ENCODE data around the gene NINJ1.

The NINJ1 gene

DNA sequence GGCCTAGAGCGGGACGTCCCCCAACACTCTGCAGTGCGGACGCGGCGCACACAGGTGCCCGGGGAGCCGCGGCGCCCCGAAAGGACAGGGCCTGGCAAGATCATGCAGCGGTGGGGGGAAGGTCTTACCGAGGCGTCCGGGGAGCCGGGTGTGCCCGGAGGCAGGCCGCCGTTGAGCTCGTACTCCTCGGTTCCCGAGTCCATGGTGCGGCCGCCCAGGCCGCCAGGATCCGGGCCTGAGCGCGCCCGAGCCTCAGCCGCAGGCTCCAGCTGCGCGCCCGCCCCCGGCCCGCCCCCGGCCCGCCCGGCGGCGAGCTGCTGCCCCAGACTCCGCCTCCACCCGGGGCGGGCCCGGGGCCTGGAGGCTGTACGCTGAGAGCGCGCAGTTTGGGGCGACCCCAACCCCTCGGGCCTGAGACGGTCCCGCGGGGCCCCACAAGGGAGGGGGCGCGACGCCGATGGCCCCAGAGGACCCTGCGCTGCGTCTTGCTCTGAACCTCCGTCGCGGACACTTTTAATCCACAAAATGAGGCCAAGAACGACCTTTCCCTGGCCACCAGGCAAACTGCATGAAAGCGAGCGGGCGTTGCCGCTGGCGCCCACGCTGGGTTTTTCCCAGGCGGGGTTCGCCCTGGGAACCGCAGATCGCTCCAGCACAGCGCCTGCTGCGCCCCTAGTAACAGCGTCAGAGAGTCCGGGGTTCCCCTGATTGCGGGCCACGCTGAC, at the start of gene NINJ1:
Gene NINJ1, minus strand, starts transcription at position 237 of the 725 bp plus-strand sequence. Its CDS starts 34 bp downstream, at position 203.
- peak; percentile 68 to 71 for DNase-seq

DNA sequence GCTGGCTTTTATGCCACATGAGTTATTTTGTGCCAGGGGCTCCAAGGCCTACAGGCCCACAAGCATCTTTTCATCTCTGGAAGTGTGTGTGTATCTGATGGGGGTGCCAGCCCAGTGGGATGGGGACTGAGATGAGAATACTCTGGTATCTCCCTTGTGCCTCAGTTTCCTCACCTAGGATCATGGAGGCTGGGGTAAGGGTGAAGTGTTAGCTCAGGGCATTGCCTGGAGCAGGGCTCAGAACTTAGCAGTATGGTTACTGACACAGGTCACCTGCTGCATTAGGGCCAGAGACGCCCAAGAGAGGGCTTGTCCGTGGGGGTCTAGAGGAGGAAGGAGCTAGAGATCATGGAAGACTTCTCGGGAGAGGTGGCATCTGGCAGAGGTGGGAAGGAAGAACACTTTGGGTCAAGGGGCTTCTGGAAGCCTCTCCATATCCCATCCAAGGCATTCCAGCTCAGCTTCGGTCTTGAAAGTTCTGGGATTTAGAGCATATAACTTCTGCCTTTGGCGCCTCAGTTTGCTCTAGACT, 49.1 kb upstream of the NINJ1 start:
- no peak for DNase-seq

DNA sequence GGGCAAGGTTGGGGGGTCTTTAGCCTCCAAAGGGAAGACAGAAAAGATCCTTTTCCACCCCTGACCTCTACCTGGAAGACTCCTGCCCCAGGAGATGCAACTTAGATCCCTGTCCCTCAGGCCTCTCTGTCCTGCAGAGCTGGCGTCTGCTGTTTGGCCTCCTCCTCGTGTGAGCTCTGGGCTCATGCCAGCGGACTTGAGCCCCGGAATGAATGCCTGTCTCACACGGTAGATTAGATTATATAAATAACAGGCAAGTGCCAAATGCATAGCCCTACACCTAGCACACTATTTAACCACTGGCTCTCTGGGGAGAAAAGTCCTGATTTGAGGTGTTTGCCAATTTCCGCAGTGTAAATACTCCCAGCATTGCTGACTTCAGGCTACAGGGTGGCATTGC, 48.5 kb upstream of the NINJ1 start:
- DNase-seq, result no peak

- no peak for DNase-seq
Observed at GRCh38 chr9:93181672-93182435, 47.8 kb upstream of the NINJ1 start.

DNA sequence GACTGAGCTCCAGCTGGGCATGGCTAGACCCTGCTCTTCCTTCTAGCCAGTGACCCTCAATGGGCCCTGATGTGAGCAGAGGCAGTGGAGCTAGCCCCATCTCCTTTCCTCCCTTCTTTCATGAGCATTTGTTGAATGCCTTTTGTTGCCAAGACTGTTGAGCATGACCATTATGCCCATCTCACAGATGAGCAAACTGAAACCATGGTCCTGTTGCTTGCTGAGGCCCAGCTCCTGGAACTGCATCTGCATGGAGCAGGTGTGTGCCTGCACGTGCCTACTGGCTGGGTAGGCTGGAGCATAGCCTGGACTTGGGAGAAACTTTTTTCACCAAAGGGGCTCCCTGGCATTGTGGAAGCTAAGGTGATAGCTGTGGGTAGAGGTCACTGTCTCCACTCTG, 46.9 kb upstream of the NINJ1 start:
- DNase-seq, result no peak

DNA sequence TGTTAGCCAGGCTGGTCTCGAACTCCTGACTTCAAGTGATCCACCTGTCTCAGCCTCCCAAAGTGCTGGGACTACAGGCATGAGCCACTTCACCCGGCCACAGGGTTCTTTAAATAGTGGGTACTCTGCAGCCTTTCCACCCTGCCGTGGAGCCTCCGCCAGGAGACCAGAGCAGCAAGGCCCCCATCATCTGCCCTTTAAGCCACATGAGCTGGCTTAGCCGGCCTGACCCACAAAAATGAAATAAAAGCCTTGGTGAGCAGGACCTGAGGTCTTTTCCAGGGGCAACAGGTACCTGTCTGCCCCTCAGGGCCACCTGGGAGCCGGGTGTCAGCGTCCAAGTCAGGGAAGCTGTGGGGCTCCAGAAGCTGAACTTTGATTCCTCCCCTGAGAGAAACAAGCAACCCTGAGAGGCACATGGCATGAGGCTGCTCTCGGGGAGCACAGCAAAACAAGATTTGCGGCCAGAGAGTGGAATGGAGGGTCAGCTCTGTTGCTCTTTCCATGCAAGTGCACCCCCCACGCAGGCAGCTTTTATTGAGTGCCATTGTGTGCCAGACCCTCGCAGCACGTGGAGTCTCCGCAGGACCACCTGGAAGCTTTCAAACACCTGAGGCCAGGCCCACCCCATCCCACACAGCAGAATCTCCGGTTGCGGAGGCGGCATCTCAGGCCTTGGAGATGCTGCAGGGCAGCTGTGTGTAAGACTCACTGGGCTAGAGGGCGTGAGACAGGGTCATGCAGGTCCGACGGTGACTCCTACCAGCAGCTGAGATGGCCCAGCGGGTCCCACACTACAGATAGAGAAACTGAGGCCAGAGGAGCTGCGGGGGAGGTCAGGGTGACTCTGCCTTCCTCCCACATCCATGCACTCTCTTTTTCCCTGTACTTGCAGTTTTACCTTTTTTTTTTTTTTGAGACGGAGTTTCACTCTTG, 45.1 kb upstream of the NINJ1 start:
- no peak for DNase-seq

DNA sequence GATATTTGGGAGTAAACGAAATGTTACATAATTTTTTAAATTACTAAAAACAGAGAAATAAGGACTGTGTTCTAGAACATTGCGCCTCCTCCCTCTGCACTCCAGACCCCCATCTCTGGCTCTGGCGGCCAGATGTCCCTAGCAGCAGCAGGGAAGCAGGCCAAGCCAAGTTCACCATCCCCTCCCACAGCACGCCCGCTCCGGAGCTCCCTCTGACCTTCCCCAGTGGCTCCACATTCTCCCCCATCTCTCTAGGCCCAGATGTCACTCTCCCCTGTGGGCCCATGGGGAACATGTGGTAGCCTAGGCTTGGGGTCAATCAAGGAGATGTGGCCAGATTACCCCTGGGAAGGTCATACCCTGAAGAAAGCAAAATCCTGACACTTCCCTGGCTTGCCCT, 43.6 kb upstream of the NINJ1 start:
- DNase-seq, result no peak

DNA sequence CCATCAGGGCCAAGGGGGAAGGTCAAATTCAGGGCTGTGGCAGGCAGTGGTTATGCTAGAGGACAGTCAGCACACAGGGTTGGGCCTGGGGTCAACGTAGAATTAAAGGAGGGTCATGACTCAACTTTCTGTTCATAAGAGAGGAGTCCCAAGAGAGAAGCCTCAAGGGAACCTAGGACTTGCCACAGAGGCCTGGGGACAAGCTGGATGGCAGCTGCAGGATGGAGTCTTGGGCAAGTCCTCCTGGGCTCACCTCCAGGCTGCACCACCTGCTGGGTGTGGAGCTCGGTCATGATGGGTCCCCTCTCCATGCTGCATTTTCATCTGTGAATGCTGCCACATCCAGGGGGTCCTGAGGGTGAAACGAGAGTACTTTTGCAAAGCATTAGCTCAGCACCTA, 40.9 kb upstream of the NINJ1 start:
- no peak for DNase-seq

DNA sequence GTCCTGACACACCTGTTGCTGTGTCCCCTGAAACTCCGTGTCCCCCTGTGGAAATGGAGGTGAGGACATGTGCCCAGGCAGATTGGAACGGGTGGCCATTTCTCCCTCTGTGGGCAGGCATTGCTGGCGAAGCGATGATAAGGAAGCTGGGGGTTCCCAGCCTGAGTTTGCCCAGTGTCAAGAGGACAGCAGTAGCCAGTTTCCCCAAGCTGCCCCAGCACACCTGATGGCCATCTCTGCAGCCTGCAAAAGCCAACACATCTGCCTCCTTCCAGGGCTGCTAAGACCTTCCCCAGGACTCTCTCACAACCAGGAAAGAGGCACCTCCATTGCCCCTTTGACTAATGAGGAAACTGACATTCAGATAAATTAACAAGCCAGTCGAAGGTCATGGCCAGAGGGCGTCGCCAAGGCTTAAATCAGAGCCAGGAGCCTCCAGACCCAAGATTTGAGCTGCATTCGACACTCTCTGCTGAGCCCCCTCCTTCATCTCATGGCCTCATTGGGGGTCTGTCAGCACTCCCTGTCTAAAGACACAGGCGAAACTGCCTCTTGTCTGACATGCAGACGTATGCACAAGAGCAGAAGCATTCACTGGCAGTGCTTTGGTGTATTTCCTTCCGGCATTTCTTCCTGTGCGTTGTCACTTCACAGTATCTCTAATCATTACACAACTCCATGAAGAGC, 39.5 kb upstream of the NINJ1 start:
- DNase-seq, result no peak

DNA sequence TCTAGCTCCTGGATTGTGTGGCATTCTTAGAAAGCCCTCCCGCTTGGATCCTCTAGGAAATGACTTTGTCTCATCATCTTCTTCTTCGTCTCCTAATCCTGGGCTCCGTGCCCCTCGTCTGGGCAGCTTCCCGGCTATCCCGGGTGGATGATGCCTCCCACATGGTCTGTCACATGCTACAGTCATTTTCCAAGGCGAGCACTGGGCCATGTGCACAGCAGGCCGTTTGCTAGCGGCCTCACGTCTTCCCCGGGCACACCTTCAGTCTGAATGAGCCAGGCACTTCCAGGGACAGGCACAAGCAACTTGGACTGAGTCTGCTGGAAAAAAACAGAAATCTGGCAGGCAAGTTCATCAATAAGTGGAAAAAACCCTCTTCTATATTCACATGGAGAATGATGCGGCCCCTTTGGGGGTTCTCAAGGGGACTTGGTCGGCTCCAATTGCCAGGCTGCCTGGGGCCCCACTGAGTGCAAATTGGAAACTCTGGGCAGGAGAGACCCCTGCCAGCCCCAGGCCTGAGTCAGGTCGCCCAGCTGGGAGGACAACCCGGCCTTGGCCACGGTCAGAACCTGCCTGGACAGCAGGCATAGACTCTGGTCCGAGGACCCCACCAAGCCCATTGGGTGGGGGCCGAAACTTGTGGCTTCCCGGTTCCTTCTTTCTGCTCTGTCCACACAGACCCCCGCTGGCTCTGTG, 38.8 kb upstream of the NINJ1 start:
- DNase-seq, result no peak

GRCh38 chr9:93171261-93171990, 37.4 kb upstream of the NINJ1 start:
- no peak for DNase-seq

DNA sequence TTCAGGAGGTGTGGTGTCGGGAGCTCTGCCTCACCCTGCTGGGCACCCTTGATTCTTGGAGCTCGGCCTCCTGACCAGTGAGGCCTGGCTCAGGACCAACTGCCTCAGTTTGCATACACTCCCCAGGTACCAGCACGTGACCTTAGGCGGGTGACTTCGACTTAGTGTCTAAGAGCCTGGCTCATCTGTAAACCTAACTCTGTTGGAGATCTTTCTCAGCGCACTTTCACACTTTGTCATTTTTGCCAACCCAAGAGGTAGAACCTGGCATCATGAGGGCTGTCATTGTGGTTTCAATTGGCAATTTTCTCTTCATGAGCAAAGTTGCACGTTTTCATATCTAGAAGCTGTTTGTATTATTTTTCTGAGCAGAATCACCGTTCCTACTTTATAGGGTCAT, 36.5 kb upstream of the NINJ1 start:
- no peak for DNase-seq

- DNase-seq, result no peak
Observed at GRCh38 chr9:93169444-93169843, 35.4 kb upstream of the NINJ1 start.

DNA sequence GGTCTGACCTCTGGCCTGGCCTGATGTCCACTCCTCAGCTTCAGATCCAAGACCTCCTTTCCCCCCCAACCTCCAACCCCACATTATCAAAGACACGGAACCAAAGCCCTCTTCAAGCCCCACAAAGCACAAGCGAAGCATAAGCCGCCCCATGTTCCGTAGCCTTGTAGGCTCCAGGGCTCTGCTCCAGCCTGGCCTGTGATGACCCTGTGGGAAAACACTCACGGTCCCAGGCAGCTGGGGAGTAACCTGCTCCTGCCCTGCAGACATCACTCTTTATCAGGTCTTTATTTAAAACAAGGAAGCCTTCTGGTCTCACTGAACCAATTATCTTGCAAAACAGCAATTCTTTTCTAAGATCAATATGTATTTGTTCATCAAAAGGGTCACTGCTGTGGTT, 34.5 kb upstream of the NINJ1 start:
- DNase-seq, result no peak

GRCh38 chr9:93167838-93168237, 33.8 kb upstream of the NINJ1 start:
- no peak for DNase-seq

GRCh38 chr9:93167185-93167584, 33.1 kb upstream of the NINJ1 start:
- DNase-seq, result no peak

DNA sequence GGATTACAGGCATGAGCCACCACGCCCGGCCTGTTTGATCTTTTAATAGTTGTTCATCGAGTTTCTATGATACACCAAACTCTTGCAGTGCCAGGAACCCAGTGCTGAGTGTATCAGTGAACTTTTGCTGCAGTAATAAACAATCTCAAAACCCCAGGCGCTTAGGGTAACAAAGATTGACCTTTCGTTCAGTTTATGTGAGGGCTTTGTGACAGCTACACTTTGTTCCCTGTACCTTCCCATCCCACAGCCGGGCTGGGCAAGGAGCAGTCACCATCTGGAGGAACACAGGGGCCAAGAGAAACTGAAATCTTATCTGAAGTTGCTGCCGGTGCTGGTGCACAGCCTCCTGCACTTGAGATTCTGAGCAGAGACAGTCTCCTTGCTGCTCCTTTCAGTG, 32.6 kb upstream of the NINJ1 start:
- peak; percentile 48 to 81 for DNase-seq

DNA sequence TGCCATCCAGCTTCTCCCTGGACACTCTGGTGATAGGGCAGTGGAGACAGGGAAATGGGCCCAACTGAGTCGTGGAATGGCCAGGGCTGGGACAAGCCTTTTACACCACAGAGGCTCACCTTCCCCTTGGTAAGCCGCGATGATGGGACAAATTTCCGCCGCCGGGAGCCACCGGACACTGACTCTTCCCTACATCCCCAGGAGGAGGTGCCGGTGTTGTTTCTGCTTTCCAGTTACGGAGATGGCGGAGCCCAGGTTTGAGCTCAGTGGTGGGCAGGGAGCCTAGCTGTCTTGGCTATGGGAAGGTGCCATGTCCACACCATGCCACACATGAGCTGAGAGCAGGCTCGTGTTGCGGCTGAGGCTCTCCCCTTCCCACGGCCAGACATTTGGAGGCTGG, 30.0 kb upstream of the NINJ1 start:
- no peak for DNase-seq

GRCh38 chr9:93161786-93162562, 27.9 kb upstream of the NINJ1 start:
- DNase-seq, result no peak

Measured in NCI-H524 (cell line).